GM18519 (cell line): ENCODE measurements around the gene LONP1.
"Not testable (repeated sequence)": the region's sequence is repeated elsewhere in the genome, so short reads cannot be mapped to it uniquely, and the experiment has no call there.

ENCODE experiments used
- ATAC-seq: cut with Tn5 transposase; IDR thresholded peaks from one replicate; pipeline ENCODE4 v1.9.1; 2021; ENCODE audit warnings: mild to moderate bottlenecking, moderate library complexity; ENCODE audit not compliant: unreplicated experiment, low FRiP score

The LONP1 gene

GRCh38 chr19:5713228-5713627 is 6.7 kb downstream of the LONP1 start:
- no peak for ATAC-seq

- no peak for ATAC-seq
Measured at GRCh38 chr19:5711713-5712161, 8.2 kb downstream of the LONP1 start.

GRCh38 chr19:5711025-5711424 is 8.9 kb downstream of the LONP1 start:
- no peak for ATAC-seq

GRCh38 chr19:5707576-5708575 is 12.1 kb downstream of the LONP1 start:
- no peak for ATAC-seq

GRCh38 chr19:5706876-5707573 is 12.9 kb downstream of the LONP1 start:
- ATAC-seq = no peak

GRCh38 chr19:5705552-5705951 is 14.4 kb downstream of the LONP1 start:
- no peak for ATAC-seq

GRCh38 chr19:5703819-5704818 is 15.8 kb downstream of the LONP1 start:
- no peak for ATAC-seq

- ATAC-seq = not testable (repeated sequence)
Measured at GRCh38 chr19:5702053-5702410, 17.9 kb downstream of the LONP1 start.

GRCh38 chr19:5700455-5701092 is 19.4 kb downstream of the LONP1 start:
- ATAC-seq = no peak

- ATAC-seq = no peak
Measured at GRCh38 chr19:5698635-5699422, 21.1 kb downstream of the LONP1 start.

- ATAC-seq = no peak
Measured at GRCh38 chr19:5697890-5698634, 21.9 kb downstream of the LONP1 start.

GRCh38 chr19:5697022-5697889 is 22.7 kb downstream of the LONP1 start:
- ATAC-seq = no peak

GRCh38 chr19:5696196-5697021 is 23.5 kb downstream of the LONP1 start:
- ATAC-seq = no peak

GRCh38 chr19:5695649-5696195 is 24.2 kb downstream of the LONP1 start:
- ATAC-seq = no peak

GRCh38 chr19:5694956-5695648 is 24.8 kb downstream of the LONP1 start:
- ATAC-seq = no peak
